ENCODE measurements around the gene RHBDL3. TPM values are rescaled to one million over a fixed set of nuclear protein-coding genes. Genes with fewer than 3 reads are reported as not detected.

Gene RHBDL3
- total and polyA plus RNA-seq, 2 donors (not counting 3 experiments of a cell fraction or from before 2014, with no cell fraction given): 0.11 to 0.20 TPM

- BruUV-seq (replicated peaks): no TSS peak
- DNase-seq (ENCODE audit: low read depth, low spot score) (no peak), FAIRE-seq (no peak)
- H3K4me2 ChIP-seq (ENCODE audit: insufficient read depth, low read length): no peak overlapping the region
- no peaks in the 10 kb centered on the region for H3K79me2 ChIP-seq (ENCODE audit: control insufficient read depth, insufficient read depth, low read length)
- POLR2A ChIA-PET: no interaction called here
- no peak overlapping the region for H2AFZ ChIP-seq (ENCODE audit: low read depth, low read length)
- no peak overlapping the region for H3K27ac ChIP-seq (ENCODE audit: insufficient read depth, low read depth, low read length)
- dilution Hi-C loops (cut with MboI; ENCODE audit: extremely low pct_ligation_motif_present, low sequenced_read_pairs): no loop called here
- no peak for TF ChIP-seq JUN (IDR thresholded peaks at IDR 0.05; ENCODE audit: borderline replicate concordance, insufficient read depth, insufficient read length, low read depth)
- TF ChIP-seq CTCF (IDR thresholded peaks at IDR 0.05; ENCODE audit: extremely low read depth in 1 of 2, insufficient read depth in 1 of 2, low read depth in 1 of 2, low read length in 2 of 2): no peak
- TF ChIP-seq EZH2 (IDR thresholded peaks at IDR 0.05; ENCODE audit: borderline replicate concordance, low read depth, low read length, severe bottlenecking): no peak
- TF ChIP-seq MYC (IDR thresholded peaks at IDR 0.05; ENCODE audit: low read depth, low read length): no peak
- no peak for TF ChIP-seq POLR2A (IDR thresholded peaks at IDR 0.05; ENCODE audit: low read depth, low read length)
- no peak for TF ChIP-seq FOS (IDR thresholded peaks at IDR 0.05; ENCODE audit: borderline replicate concordance, insufficient read depth, low read length)
- TF ChIP-seq POLR2AphosphoS5 (IDR thresholded peaks at IDR 0.05; ENCODE audit: insufficient read depth, low read depth, low read length): no peak
- TF ChIP-seq, protein P1, sequence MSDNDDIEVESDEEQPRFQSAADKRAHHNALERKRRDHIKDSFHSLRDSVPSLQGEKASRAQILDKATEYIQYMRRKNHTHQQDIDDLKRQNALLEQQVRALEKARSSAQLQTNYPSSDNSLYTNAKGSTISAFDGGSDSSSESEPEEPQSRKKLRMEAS (IDR thresholded peaks at IDR 0.05; ENCODE audit: insufficient read depth, insufficient read length): no peak
- no peak for TF ChIP-seq GATA2 (IDR thresholded peaks at IDR 0.05; ENCODE audit: insufficient read depth, insufficient read length, low read depth, low read length)
- H4K20me1 ChIP-seq (replicated peaks; ENCODE audit: control insufficient read depth, extremely low read depth, insufficient read depth, low read length): no peaks in the 10 kb centered on the region
- CTCF ChIA-PET: interaction anchor here (2.0 kb wide), 1 partner anchor 45 kb away, joined by 9 read pairs; no protein-coding TSS in a partner anchor
- intact Hi-C loops (cut with micrococcal nuclease): no loop called here
- no peaks in the 10 kb centered on the region for H3K9me3 ChIP-seq (replicated peaks; ENCODE audit: control insufficient read depth, insufficient read depth, low read length)
- H3K4me3 ChIP-seq (replicated peaks in 1 of 3; ENCODE audit: insufficient read depth in 1 of 3, low read depth in 1 of 3, low read length in 3 of 3): no peak overlapping the region
- H3K9me1 ChIP-seq (replicated peaks; ENCODE audit: control insufficient read depth, extremely low read depth, insufficient read depth, low read length): no peaks in the 10 kb centered on the region
- H3K9ac ChIP-seq (replicated peaks; ENCODE audit: extremely low read depth, insufficient read depth, low read length): no peak overlapping the region
- no peaks in the 10 kb centered on the region for H3K4me1 ChIP-seq (ENCODE audit: control insufficient read depth, extremely low read depth, insufficient read depth, low read length)
- H3K36me3 ChIP-seq (ENCODE audit: control insufficient read depth in 2 of 2, extremely low read depth in 1 of 2, insufficient read depth in 2 of 2, low read length in 2 of 2): no peaks in the 10 kb centered on the region
- peaks cover 0 to 2% of the 10 kb centered on the region in 2 experiments for H3K27me3 ChIP-seq (ENCODE audit: control insufficient read depth in 2 of 2, insufficient read depth in 2 of 2, low read length in 2 of 2)
Measured at GRCh38 chr17:32297860-32298259, 32.2 kb downstream of the RHBDL3 start.

Data from endothelial cell of umbilical vein (primary cell).